Measurements from ENCODE around the gene PIP5K1B. TPM values are rescaled to one million over a fixed set of nuclear protein-coding genes. Genes with fewer than 3 reads are reported as not detected.
A peak's percentile ranks its signal among the peaks of the same experiment; 100 is the strongest.

PIP5K1B gene
- total and polyA plus RNA-seq, 2 of the 13 experiments (the other 11 are each of a cell fraction or from before 2014, with no cell fraction given), result 15.8 to 17.5 TPM

DNA sequence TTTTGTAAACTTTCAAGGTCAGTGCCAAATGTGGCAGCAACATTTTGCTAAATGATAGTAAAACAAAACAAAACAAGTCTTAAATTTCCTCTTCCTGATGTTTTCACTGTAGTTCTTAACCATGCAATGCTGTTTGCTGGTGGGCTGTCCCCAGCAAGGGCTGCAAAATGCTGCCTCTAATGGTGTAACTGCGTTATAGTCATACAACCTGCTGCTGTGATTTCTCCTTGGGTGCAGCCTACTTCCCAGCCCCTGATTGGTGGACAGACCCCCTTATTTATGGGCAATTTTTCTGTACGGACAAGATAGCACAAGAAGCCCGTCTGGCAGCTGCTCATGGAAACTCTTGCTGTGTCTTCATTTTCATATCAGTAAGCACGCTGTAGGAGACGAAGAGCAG lies 26.6 kb upstream of the PIP5K1B start (continued):
- TF ChIP-seq, protein P1, sequence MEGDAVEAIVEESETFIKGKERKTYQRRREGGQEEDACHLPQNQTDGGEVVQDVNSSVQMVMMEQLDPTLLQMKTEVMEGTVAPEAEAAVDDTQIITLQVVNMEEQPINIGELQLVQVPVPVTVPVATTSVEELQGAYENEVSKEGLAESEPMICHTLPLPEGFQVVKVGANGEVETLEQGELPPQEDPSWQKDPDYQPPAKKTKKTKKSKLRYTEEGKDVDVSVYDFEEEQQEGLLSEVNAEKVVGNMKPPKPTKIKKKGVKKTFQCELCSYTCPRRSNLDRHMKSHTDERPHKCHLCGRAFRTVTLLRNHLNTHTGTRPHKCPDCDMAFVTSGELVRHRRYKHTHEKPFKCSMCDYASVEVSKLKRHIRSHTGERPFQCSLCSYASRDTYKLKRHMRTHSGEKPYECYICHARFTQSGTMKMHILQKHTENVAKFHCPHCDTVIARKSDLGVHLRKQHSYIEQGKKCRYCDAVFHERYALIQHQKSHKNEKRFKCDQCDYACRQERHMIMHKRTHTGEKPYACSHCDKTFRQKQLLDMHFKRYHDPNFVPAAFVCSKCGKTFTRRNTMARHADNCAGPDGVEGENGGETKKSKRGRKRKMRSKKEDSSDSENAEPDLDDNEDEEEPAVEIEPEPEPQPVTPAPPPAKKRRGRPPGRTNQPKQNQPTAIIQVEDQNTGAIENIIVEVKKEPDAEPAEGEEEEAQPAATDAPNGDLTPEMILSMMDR (CRISPR knock-in tag; IDR thresholded peaks at IDR 0.05), result peak; percentile 68
- TF ChIP-seq AGO2 (optimal IDR thresholded peaks at IDR 0.05; ENCODE audit: low read depth, low read length), result no peak
- TF ChIP-seq, protein P2, sequence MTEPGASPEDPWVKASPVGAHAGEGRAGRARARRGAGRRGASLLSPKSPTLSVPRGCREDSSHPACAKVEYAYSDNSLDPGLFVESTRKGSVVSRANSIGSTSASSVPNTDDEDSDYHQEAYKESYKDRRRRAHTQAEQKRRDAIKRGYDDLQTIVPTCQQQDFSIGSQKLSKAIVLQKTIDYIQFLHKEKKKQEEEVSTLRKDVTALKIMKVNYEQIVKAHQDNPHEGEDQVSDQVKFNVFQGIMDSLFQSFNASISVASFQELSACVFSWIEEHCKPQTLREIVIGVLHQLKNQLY (CRISPR knock-in tag; IDR thresholded peaks at IDR 0.05), result no peak
- TF ChIP-seq, protein P3, sequence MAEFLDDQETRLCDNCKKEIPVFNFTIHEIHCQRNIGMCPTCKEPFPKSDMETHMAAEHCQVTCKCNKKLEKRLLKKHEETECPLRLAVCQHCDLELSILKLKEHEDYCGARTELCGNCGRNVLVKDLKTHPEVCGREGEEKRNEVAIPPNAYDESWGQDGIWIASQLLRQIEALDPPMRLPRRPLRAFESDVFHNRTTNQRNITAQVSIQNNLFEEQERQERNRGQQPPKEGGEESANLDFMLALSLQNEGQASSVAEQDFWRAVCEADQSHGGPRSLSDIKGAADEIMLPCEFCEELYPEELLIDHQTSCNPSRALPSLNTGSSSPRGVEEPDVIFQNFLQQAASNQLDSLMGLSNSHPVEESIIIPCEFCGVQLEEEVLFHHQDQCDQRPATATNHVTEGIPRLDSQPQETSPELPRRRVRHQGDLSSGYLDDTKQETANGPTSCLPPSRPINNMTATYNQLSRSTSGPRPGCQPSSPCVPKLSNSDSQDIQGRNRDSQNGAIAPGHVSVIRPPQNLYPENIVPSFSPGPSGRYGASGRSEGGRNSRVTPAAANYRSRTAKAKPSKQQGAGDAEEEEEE (CRISPR knock-in tag; IDR thresholded peaks at IDR 0.05; ENCODE audit: borderline replicate concordance), result no peak
- no peak for TF ChIP-seq JUND (CRISPR knock-in tag; IDR thresholded peaks at IDR 0.05)
- TF ChIP-seq, protein P4, sequence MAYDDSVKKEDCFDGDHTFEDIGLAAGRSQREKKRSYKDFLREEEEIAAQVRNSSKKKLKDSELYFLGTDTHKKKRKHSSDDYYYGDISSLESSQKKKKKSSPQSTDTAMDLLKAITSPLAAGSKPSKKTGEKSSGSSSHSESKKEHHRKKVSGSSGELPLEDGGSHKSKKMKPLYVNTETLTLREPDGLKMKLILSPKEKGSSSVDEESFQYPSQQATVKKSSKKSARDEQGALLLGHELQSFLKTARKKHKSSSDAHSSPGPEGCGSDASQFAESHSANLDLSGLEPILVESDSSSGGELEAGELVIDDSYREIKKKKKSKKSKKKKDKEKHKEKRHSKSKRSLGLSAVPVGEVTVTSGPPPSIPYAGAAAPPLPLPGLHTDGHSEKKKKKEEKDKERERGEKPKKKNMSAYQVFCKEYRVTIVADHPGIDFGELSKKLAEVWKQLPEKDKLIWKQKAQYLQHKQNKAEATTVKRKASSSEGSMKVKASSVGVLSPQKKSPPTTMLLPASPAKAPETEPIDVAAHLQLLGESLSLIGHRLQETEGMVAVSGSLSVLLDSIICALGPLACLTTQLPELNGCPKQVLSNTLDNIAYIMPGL (CRISPR knock-in tag; IDR thresholded peaks at IDR 0.05; ENCODE audit: borderline replicate concordance in 1 of 2, low read depth in 1 of 2), result 0 out of 4 replicates have a peak, but pooled peaks have one; percentile 19 to 37
- TF ChIP-seq HMG20B (CRISPR knock-in tag; conservative IDR thresholded peaks at IDR 0.05), result 0 out of 2 replicates have a peak, but pooled peaks have one; percentile 51
- no peak for TF ChIP-seq HDAC2 (CRISPR knock-in tag; IDR thresholded peaks at IDR 0.05)
- peak; percentile 49 for TF ChIP-seq STAG1 (CRISPR knock-in tag; IDR thresholded peaks at IDR 0.05)
- TF ChIP-seq CBX5 (CRISPR knock-in tag; IDR thresholded peaks at IDR 0.05; ENCODE audit: borderline replicate concordance), result no peak
- TF ChIP-seq, protein P5, sequence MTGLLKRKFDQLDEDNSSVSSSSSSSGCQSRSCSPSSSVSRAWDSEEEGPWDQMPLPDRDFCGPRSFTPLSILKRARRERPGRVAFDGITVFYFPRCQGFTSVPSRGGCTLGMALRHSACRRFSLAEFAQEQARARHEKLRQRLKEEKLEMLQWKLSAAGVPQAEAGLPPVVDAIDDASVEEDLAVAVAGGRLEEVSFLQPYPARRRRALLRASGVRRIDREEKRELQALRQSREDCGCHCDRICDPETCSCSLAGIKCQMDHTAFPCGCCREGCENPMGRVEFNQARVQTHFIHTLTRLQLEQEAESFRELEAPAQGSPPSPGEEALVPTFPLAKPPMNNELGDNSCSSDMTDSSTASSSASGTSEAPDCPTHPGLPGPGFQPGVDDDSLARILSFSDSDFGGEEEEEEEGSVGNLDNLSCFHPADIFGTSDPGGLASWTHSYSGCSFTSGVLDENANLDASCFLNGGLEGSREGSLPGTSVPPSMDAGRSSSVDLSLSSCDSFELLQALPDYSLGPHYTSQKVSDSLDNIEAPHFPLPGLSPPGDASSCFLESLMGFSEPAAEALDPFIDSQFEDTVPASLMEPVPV (CRISPR knock-in tag; IDR thresholded peaks at IDR 0.05), result no peak
- TF ChIP-seq, protein P6, sequence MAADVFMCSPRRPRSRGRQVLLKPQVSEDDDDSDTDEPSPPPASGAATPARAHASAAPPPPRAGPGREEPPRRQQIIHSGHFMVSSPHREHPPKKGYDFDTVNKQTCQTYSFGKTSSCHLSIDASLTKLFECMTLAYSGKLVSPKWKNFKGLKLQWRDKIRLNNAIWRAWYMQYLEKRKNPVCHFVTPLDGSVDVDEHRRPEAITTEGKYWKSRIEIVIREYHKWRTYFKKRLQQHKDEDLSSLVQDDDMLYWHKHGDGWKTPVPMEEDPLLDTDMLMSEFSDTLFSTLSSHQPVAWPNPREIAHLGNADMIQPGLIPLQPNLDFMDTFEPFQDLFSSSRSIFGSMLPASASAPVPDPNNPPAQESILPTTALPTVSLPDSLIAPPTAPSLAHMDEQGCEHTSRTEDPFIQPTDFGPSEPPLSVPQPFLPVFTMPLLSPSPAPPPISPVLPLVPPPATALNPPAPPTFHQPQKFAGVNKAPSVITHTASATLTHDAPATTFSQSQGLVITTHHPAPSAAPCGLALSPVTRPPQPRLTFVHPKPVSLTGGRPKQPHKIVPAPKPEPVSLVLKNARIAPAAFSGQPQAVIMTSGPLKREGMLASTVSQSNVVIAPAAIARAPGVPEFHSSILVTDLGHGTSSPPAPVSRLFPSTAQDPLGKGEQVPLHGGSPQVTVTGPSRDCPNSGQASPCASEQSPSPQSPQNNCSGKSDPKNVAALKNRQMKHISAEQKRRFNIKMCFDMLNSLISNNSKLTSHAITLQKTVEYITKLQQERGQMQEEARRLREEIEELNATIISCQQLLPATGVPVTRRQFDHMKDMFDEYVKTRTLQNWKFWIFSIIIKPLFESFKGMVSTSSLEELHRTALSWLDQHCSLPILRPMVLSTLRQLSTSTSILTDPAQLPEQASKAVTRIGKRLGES (CRISPR knock-in tag; IDR thresholded peaks at IDR 0.05; ENCODE audit: borderline replicate concordance), result no peak
- TF ChIP-seq KLF9 (CRISPR knock-in tag; IDR thresholded peaks at IDR 0.05; ENCODE audit: low read depth), result no peak
- TF ChIP-seq KDM5A (IDR thresholded peaks at IDR 0.05; ENCODE audit: borderline replicate concordance, low read length), result no peak
